HG03060 (cell line): ENCODE results near the gene RNU2-63P.
"Not testable (repeated sequence)": the region's sequence is repeated elsewhere in the genome, so short reads cannot be mapped to it uniquely, and the experiment has no call there.

Experiments
- ATAC-seq: cut with Tn5 transposase; IDR thresholded peaks from one replicate; pipeline ENCODE4 v1.9.1; 2021; ENCODE audit warnings: low read depth, moderate number of reproducible peaks; ENCODE audit not compliant: unreplicated experiment

Gene RNU2-63P

DNA sequence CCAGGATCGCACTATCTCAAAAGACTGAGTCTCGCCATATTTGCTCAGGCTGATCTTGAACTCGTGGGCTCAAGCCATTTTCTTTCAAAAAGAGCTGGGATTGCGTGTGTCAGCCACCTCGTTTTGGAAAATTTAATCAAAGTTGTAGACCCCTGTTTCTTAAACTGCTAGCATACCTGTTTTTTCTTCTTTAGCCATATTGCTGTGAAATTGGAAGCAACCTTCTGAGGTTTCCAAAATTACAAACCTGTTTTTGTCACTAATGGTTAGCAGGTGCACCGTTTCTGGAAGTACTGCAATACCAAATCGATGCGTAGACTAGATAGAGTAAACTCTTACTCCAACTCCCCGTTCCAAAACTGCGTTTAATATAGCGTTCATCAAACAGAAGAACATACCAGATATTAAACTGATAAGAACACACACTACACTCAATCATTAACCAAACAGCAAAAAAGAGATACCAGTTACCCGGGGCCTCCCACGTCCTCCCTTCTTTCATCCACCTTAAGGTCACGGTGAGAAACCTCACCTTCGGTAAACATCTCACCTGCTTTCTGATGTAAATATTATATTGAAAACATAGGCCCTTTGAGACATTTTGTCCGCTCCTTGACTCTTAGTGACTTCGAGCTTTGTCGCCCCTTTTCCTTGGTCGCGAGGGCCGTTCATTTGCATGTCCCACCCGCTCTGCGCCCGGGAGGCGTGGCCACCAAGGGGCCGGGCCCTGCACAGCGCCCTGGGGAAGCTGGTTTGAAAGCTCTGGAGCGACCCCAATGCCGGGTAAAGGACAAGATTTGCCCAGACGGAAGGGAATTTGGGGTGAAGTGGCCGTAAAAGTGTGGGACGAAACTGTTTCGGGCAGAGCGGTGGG lies at the start of gene RNU2-63P:
TSS of gene RNU2-63P (minus strand) at position 462 of the 874 bp plus-strand sequence.
- ATAC-seq: peak; percentile 85

GRCh38 chr2:88061295-88061694 lies 44.9 kb upstream of the RNU2-63P start:
- ATAC-seq: no peak

GRCh38 chr2:88060907-88061275 lies 44.5 kb upstream of the RNU2-63P start:
- no peak for ATAC-seq

- no peak for ATAC-seq
These were observed 43.9 kb upstream of the RNU2-63P start for GRCh38 chr2:88059979-88060906.

DNA sequence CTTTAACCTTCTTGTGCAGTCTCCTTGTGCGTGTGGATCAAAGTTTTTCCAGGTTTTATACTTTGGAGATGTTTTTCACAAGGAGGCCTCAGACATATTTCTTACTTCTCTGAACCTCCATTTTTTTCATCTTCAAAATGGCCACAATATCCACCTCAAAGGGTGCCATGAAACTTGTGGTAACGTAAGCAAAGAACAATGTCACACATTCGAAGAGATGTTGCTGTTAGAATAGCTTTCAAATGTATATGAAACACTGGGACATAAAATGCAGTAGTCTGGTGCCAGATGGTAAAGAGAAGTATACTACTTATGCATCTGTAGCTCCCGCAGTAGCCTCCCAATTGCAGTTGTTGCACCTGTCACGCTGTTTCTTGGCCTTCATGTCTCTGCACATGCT lies 41.8 kb upstream of the RNU2-63P start:
- no peak for ATAC-seq

- ATAC-seq: no peak
These were observed 41.1 kb upstream of the RNU2-63P start for GRCh38 chr2:88057437-88057844.

- ATAC-seq: peak; percentile 89
These were observed 39.2 kb upstream of the RNU2-63P start, which contains the start of gene KRCC1 for GRCh38 chr2:88055371-88056128. Gene KRCC1 (minus strand): TSS chr2:88055783. CDS start chr2:88028563, 27,220 bp downstream.

GRCh38 chr2:88054782-88055370 lies 38.5 kb upstream of the RNU2-63P start:
- no peak for ATAC-seq

GRCh38 chr2:88053934-88054781 lies 37.8 kb upstream of the RNU2-63P start:
- no peak for ATAC-seq

DNA sequence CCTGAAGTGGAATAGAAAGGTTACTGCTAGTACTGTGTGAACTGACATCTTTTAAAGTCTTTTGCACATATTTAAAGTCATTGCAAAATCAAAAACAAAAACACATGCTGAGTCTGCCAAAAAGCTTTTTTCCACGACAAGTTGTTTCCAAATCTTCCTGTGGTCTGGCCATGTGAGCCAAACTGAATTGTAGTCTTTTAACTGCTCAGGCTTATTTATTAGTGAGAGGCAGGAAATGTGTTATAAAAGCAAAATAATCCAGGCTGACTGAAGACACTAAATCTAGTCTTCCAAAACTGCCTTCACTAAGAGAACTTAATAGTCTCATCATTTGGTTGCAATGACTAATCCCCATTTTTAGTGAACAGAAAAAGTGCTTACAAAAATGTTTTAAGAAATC lies 36.9 kb upstream of the RNU2-63P start:
- ATAC-seq: no peak

DNA sequence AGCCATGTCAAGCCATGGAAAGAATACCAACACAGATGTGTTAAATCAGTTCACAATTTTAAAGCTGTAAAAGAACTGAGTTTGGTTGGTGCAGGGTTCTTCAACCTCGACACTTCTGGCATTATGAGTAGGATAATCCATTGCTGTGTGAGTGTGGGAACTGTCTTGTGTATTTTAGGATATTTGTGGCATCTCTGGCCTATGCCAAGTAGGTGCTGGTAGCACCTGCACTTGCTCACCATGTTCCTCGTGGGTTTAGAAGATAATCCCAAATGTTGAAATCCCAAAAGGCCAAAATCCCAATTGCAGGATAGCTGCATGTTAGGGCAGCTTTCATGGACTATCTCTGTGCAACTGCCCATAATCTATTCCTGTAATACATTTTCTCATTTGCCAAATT lies 35.4 kb upstream of the RNU2-63P start:
- no peak for ATAC-seq

DNA sequence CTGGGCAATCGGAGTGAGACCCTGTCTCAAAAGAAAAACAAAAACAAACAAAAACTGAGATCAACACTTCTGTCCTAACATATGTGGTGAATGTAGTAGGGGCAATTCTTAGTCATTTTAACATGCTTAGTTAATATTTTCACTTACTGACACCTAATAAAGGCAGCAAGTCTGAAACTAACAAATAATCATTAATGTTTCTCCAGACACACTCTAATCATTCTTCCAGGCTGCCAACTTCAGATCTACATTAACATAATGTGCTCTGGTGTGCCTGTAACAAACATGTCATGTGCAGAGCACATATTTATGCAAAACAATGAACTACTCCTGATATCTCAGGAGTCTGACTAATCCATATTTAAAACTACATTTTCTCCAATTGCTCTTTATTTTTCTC lies 33.3 kb upstream of the RNU2-63P start:
- no peak for ATAC-seq

GRCh38 chr2:88048541-88048940 lies 32.2 kb upstream of the RNU2-63P start:
- no peak for ATAC-seq

DNA sequence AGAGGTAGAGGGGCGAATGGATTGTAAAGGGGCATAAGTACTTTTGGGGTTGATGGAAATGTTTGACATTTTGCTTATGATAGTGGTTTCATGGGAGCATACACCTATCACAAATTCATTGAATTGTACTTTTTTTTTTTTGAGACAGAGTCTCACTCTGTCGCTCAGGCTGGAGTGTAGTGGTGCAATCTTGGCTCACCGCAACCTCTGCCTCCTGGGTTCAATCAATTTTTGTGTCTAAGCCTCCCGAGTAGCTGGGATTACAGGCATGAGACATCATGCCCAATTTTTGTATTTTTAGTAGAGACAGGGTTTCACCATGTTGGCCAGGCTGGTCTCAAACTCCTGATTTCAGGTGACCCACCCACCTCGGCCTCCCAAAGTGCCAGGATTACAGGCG lies 29.2 kb upstream of the RNU2-63P start:
- ATAC-seq: not testable (repeated sequence)

DNA sequence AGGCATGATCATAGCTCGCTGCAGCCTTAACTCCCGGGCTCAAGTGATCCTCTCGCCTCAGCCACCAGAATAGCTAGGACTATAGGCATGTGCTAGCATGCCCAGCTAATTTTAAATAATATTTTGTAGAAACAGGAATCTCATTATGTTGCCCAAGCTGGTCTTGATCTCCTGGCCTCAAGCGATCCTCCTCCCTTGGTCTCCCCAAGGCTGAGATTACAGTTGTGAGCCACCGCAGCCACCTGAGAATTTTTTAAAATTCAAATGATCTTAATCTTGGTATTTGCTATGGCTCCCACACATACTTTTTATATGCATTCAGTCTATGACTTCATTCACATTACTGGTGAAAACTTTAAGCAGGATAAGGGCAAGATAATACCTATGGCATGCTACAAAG lies 26.1 kb upstream of the RNU2-63P start:
- no peak for ATAC-seq

GRCh38 chr2:88038263-88039105 lies 22.1 kb upstream of the RNU2-63P start:
- no peak for ATAC-seq

DNA sequence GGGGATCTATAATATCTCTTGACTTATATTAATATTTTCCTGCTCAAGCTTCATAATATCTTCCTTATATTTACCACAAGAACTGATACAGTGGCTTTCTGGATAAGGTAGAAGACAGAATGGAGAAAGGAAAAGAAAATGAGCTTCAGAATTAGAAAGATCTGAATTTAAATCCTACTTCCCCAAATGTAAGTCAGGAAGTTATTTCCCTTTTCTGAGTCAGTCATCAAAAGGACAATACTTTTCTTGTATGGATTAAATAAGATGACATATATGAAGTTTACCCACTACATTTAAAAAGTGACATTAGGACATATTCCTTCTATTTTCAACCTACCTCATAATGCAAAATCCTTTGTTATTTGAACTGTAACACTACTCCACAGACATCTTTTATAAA lies 20.3 kb upstream of the RNU2-63P start:
- ATAC-seq: no peak

DNA sequence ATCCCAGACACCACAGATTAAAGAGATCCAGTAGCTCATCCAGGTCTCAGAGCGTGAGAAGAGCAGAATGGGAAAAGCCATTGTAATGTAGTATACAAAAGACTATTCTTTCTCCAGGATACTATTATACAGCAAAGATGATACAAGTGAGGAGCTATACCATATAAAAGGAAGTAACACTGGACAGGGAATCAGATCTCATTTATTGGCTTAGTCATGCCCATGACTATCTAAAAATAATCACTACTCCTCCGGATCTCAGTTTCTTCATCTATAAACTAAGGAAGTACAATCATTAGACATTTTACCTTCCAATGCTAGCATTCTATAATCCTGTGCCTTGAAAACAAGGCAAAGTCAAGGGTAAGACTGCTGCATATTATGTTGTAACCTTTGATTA lies 19.8 kb upstream of the RNU2-63P start:
- ATAC-seq: no peak
